Stomach (tissue), 19 donors: Measurements from ENCODE around the gene PDCD6IP. TPM values are rescaled to one million over a fixed set of nuclear protein-coding genes. Genes with fewer than 3 reads are reported as not detected.
A peak's percentile ranks its signal among the peaks of the same experiment; 100 is the strongest.

Experiments
- DNase-seq, 2 donors: peaks; one replicate each; pipeline versions ENCODE4 v3.0.0 to v3.0.0-alpha.2; 2013 to 2019
- H3K27ac ChIP-seq, 5 donors: fragments of 200-600 bp in 4 of 5; sonication (generic) in 4 of 5; one replicate each; pipeline ENCODE4 v1.5.1; 2013 to 2019; ENCODE audit warnings: mild to moderate bottlenecking in 1 of 5, moderate library complexity in 1 of 5
- H3K27me3 ChIP-seq, 3 donors: fragments of 200-600 bp; sonication (generic); one replicate each; pipeline ENCODE4 v1.5.1; 2017 to 2019; ENCODE audit warnings: mixed run types in 1 of 3
- H3K36me3 ChIP-seq, 4 donors: fragments of 200-600 bp; sonication (generic); 1 replicate in 3 of 4; 2 replicates in 1 of 4; pipeline ENCODE4 v1.5.1; 2016 to 2019
- H3K4me1 ChIP-seq, 4 donors: fragments of 200-600 bp; sonication (generic); one replicate each; pipeline ENCODE4 v1.5.1; 2016 to 2019
- H3K4me3 ChIP-seq, 4 donors: fragments of 200-600 bp; sonication (generic) in 3 of 4; one replicate each; pipeline ENCODE4 v1.5.1; 2016 to 2019; ENCODE audit warnings: mild to moderate bottlenecking in 1 of 4
- H3K9me3 ChIP-seq, 4 donors: fragments of 200-600 bp; sonication (generic); one replicate each; pipeline ENCODE4 v1.5.1; 2016 to 2019
- EP300 ChIP-seq: sonication (generic); formaldehyde crosslinking; IDR thresholded peaks from one replicate; pipeline ENCODE4 v1.6.1; 2017; ENCODE audit warnings: antibody characterized with exemption
- POLR2A ChIP-seq, 4 donors: fragments of 450-650 bp; IDR thresholded peaks; one replicate each; pipeline ENCODE4 v1.6.1; 2016; ENCODE audit warnings: antibody characterized with exemption in 4 of 4, control low read depth in 2 of 4, mild to moderate bottlenecking in 1 of 4, moderate library complexity in 1 of 4
- POLR2AphosphoS5 ChIP-seq, 3 donors: sonication (generic); formaldehyde crosslinking; IDR thresholded peaks; one replicate each; pipeline ENCODE4 v1.6.1; 2016; ENCODE audit warnings: antibody characterized with exemption in 3 of 3
- WGBS, 5 donors: extraction: QIAGEN DNeasy Blood & Tissue Kit in 3 of 5; methylation state at CpG; one replicate each; pipeline versions ENCODE4 v1.1.5 to v1.1.7; 2013 to 2018; 5-methylcytosine and 5-hydroxymethylcytosine counted together
- intact Hi-C: fragments of 100-400 bp; cut with DNase I; formaldehyde crosslinking; loops from one replicate; pipeline ENCODE4 v1.15.1; 2023; ENCODE audit warnings: low total_unique reads
- long read RNA-seq, 10 donors: transcript quantifications; one replicate each; lab custom pipeline, GENCODE V29; 2026
- polyA plus RNA-seq, 3 donors: library from polyadenylated mRNA; stranded (reverse); fragments of 200-250 nt; gene quantifications; one replicate each; pipeline ENCODE4 v1.2.3, GENCODE V29; 2013
- total RNA-seq, 5 donors: library from RNA; depleted of rRNA; stranded (reverse); fragments of >200 nt; gene quantifications; one replicate each; pipeline versions ENCODE4 v1.1.0 to v1.2.3, GENCODE V29; 2014 to 2016
- TF ChIP-seq, protein P1 (sequence below), 7 experiments: fragments of 450-650 bp in 4 of 7; fragments of 200-600 bp in 3 of 7; sonication (generic) in 3 of 7; IDR thresholded peaks; one replicate each; pipeline ENCODE4 v1.5.1; 2016 to 2019; ENCODE audit warnings: antibody characterized with exemption in 7 of 7, control low read depth in 2 of 7, mild to moderate bottlenecking in 1 of 7
- donor health status: healthy with polysubstance abuse.
- donor health status: Bipolar disorder and iron deficiency.
- donor health status: healthy.

The PDCD6IP gene, protein sequence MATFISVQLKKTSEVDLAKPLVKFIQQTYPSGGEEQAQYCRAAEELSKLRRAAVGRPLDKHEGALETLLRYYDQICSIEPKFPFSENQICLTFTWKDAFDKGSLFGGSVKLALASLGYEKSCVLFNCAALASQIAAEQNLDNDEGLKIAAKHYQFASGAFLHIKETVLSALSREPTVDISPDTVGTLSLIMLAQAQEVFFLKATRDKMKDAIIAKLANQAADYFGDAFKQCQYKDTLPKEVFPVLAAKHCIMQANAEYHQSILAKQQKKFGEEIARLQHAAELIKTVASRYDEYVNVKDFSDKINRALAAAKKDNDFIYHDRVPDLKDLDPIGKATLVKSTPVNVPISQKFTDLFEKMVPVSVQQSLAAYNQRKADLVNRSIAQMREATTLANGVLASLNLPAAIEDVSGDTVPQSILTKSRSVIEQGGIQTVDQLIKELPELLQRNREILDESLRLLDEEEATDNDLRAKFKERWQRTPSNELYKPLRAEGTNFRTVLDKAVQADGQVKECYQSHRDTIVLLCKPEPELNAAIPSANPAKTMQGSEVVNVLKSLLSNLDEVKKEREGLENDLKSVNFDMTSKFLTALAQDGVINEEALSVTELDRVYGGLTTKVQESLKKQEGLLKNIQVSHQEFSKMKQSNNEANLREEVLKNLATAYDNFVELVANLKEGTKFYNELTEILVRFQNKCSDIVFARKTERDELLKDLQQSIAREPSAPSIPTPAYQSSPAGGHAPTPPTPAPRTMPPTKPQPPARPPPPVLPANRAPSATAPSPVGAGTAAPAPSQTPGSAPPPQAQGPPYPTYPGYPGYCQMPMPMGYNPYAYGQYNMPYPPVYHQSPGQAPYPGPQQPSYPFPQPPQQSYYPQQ
- total RNA-seq (100 to 1,000 TPM in 4 of 5 donors, 10 to 100 TPM in 1; 33.9 to 243 (median 102) TPM), polyA plus RNA-seq (10 to 100 TPM; 23.5 to 47.2 (median 32.4) TPM)
- long read RNA-seq, donor 1, full-length matches to known transcripts = 2 of 2 reads
- long read RNA-seq, donor 1, partial matches to known transcripts = 0 of 2 reads
- long read RNA-seq, donor 1, other reads (novel, unspliced or antisense) = 0 of 2 reads
- long read RNA-seq, donor 2, full-length matches to known transcripts = 7 of 12 reads
- long read RNA-seq, donor 2, partial matches to known transcripts = 5 of 12 reads
- long read RNA-seq, donor 2, other reads (novel, unspliced or antisense) = 0 of 12 reads
- long read RNA-seq, donor 3, full-length matches to known transcripts = 2 of 2 reads
- long read RNA-seq, donor 3, partial matches to known transcripts = 0 of 2 reads
- long read RNA-seq, donor 3, other reads (novel, unspliced or antisense) = 0 of 2 reads
- long read RNA-seq, donor 4 = 0 reads
- long read RNA-seq, donor 5, full-length matches to known transcripts = 1 of 18 reads
- long read RNA-seq, donor 5, partial matches to known transcripts = 17 of 18 reads
- long read RNA-seq, donor 5, other reads (novel, unspliced or antisense) = 0 of 18 reads
- long read RNA-seq, donor 6 = 0 reads
- long read RNA-seq, donor 7, full-length matches to known transcripts = 13 of 47 reads
- long read RNA-seq, donor 7, partial matches to known transcripts = 34 of 47 reads
- long read RNA-seq, donor 7, other reads (novel, unspliced or antisense) = 0 of 47 reads
- long read RNA-seq, donor 8, full-length matches to known transcripts = 5 of 13 reads
- long read RNA-seq, donor 8, partial matches to known transcripts = 8 of 13 reads
- long read RNA-seq, donor 8, other reads (novel, unspliced or antisense) = 0 of 13 reads
- long read RNA-seq, donor 9, full-length matches to known transcripts = 8 of 24 reads
- long read RNA-seq, donor 9, partial matches to known transcripts = 16 of 24 reads
- long read RNA-seq, donor 9, other reads (novel, unspliced or antisense) = 0 of 24 reads
- long read RNA-seq, donor 10, full-length matches to known transcripts = 5 of 5 reads
- long read RNA-seq, donor 10, partial matches to known transcripts = 0 of 5 reads
- long read RNA-seq, donor 10, other reads (novel, unspliced or antisense) = 0 of 5 reads

- peak; percentile 93 to 97 for DNase-seq
- Histone ChIP-seq H3K36me3 (peaks cover 0 to 7% (median 2%) of the 10 kb centered on the region in 4 donors), H3K9me3 (no peaks in the 10 kb centered on the region), H3K27ac (peak within 1 kb of the TSS; percentile 95 to 99 (median 98)), H3K4me3 (peak within 1 kb of the TSS; percentile 72 to 95 (median 80)), H3K4me1 (peaks cover 37 to 60% (median 50%) of the 10 kb centered on the region in 4 donors), H3K27me3 (no peaks in the 10 kb centered on the region)
- TF ChIP-seq POLR2AphosphoS5 (IDR thresholded peaks at IDR 0.05) (peak; percentile 79 to 99 (median 98)), EP300 (no peak), POLR2A (IDR thresholded peaks at IDR 0.05) (peak in 2 of 4 donors; percentile 73 to 96)
- TF ChIP-seq, protein P1, sequence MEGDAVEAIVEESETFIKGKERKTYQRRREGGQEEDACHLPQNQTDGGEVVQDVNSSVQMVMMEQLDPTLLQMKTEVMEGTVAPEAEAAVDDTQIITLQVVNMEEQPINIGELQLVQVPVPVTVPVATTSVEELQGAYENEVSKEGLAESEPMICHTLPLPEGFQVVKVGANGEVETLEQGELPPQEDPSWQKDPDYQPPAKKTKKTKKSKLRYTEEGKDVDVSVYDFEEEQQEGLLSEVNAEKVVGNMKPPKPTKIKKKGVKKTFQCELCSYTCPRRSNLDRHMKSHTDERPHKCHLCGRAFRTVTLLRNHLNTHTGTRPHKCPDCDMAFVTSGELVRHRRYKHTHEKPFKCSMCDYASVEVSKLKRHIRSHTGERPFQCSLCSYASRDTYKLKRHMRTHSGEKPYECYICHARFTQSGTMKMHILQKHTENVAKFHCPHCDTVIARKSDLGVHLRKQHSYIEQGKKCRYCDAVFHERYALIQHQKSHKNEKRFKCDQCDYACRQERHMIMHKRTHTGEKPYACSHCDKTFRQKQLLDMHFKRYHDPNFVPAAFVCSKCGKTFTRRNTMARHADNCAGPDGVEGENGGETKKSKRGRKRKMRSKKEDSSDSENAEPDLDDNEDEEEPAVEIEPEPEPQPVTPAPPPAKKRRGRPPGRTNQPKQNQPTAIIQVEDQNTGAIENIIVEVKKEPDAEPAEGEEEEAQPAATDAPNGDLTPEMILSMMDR (IDR thresholded peaks at IDR 0.05) = peak in 1 of 7 experiments; percentile 23
- intact Hi-C loops = no loop called here
- 0 to 1% (median 0%) methylated on average over 14 to 69 of the region's 69 CpGs for WGBS, 5 donors
Measured at GRCh38 chr3:33798418-33799201, at the start of gene PDCD6IP. Gene PDCD6IP, plus strand, starts transcription at chr3:33798630. Its CDS starts 99 bp downstream, at chr3:33798729.

DNA sequence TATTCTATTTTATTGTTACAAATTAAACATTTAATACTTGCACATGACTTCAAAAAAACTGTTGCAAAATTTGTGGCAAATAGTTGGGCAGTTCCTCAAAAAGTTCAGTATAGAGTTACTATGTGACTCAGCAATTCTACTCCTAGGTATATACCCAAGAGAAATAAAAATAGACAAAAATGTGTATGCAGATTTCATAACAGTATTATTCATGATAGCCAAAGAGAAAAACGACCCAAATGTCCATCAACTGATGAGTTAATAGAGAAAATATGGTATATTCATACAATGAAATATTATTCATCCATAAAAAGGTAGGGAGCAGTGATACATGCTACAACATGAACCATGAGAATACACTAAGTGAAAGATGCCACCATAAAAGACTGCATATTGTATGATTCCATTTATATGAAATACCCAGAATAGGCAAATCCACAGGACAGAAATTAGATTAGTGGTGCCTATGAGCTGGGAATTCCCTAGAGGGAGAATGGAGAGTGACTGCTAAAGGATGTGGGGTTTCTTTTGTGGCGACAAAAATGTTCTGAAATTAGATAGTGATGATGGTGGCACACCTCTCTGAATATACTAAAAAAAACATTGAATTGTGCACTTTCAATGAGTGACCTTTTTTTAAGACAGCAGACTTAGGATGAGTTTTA lies 48.8 kb upstream of the PDCD6IP start:
- Histone ChIP-seq H3K27ac (no peak overlapping the region), H3K27me3 (no peaks in the 10 kb centered on the region), H3K4me1 (no peaks in the 10 kb centered on the region), H3K4me3 (no peak overlapping the region), H3K9me3 (peaks cover 0 to 10% (median 6%) of the 10 kb centered on the region in 4 donors), H3K36me3 (no peaks in the 10 kb centered on the region)
- intact Hi-C loops = no loop called here
- 39 to 52% (median 48%) methylated on average over 2 of the region's 2 CpGs for WGBS, 5 donors
- TF ChIP-seq, protein P1 (IDR thresholded peaks at IDR 0.05) = no peak
- TF ChIP-seq POLR2A (IDR thresholded peaks at IDR 0.05) (no peak), EP300 (no peak), POLR2AphosphoS5 (IDR thresholded peaks at IDR 0.05) (no peak)
- DNase-seq = no peak

- no peaks in the 10 kb centered on the region for H3K36me3 ChIP-seq
- no peak overlapping the region for H3K27ac ChIP-seq
- intact Hi-C loops = no loop called here
- H3K9me3 ChIP-seq = peaks cover 0 to 13% (median 11%) of the 10 kb centered on the region in 4 donors
- no peak for TF ChIP-seq EP300
- no peak overlapping the region for H3K4me3 ChIP-seq
- no peaks in the 10 kb centered on the region for H3K27me3 ChIP-seq
- WGBS, 5 donors = 86 to 94% (median 92%) methylated on average over 3 of the region's 3 CpGs
- no peaks in the 10 kb centered on the region for H3K4me1 ChIP-seq
- DNase-seq = no peak
Measured at GRCh38 chr3:33750211-33750548, 48.2 kb upstream of the PDCD6IP start.
